CD14-positive monocyte (primary cell): ENCODE data around the gene TWNK. TPM values are rescaled to one million over a fixed set of nuclear protein-coding genes. Genes with fewer than 3 reads are reported as not detected.

Source experiments
- DNase-seq, 3 donors: peaks; one replicate each; pipeline ENCODE4 v3.0.0-alpha.2; 2011 to 2022
- H2AFZ ChIP-seq: 2 replicates; pipeline ENCODE4 v1.6.0; 2012; ENCODE audit warnings: mild to moderate bottlenecking, low read depth, low read length, inconsistent platforms; ENCODE audit not compliant: insufficient read depth, poor library complexity, severe bottlenecking
- H3K27ac ChIP-seq, 2 donors: 1 replicate in 1 of 2; 2 replicates in 1 of 2; pipeline ENCODE4 v1.5.1; 2012 to 2013; ENCODE audit warnings: low read length in 2 of 2, control low read depth in 1 of 2, inconsistent platforms in 1 of 2, low read depth in 1 of 2, mild to moderate bottlenecking in 1 of 2
- H3K27me3 ChIP-seq, 2 donors: one replicate each; pipeline versions ENCODE4 v1.6.0 to v1.6.1; 2011 to 2013; ENCODE audit warnings: low read length in 2 of 2; ENCODE audit not compliant: control insufficient read depth in 2 of 2, insufficient read depth in 2 of 2
- H3K36me3 ChIP-seq, 2 donors: replicated peaks in 1 of 2; 1 replicate in 1 of 2; 2 replicates in 1 of 2; pipeline versions ENCODE4 v1.5.1 to v1.6.1; 2012 to 2013; ENCODE audit warnings: low read length in 2 of 2, control low read depth in 1 of 2, inconsistent platforms in 1 of 2, mild to moderate bottlenecking in 1 of 2; ENCODE audit not compliant: insufficient read depth in 2 of 2, control insufficient read depth in 1 of 2
- H3K4me1 ChIP-seq, 2 donors: 1 replicate in 1 of 2; 2 replicates in 1 of 2; pipeline versions ENCODE4 v1.5.1 to v1.6.1; 2012 to 2013; ENCODE audit warnings: low read length in 2 of 2, control low read depth in 1 of 2, inconsistent platforms in 1 of 2, mild to moderate bottlenecking in 1 of 2, moderate library complexity in 1 of 2; ENCODE audit not compliant: insufficient read depth in 2 of 2, control insufficient read depth in 1 of 2
- H3K4me2 ChIP-seq: replicated peaks from 2 replicates; pipeline ENCODE3; 2012; ENCODE audit warnings: low read length, moderate library complexity, mild to moderate bottlenecking; ENCODE audit not compliant: poor library complexity, severe bottlenecking; ENCODE audit errors: extremely low read depth
- H3K4me3 ChIP-seq, 3 experiments: fragments of 200-600 bp in 1 of 3; sonication (generic) in 1 of 3; replicated peaks in 1 of 3; 1 replicate in 2 of 3; 2 replicates in 1 of 3; pipeline ENCODE4 v1.5.1; 2011 to 2013; ENCODE audit warnings: low read length in 3 of 3, mild to moderate bottlenecking in 3 of 3, control low read depth in 2 of 3, low read depth in 2 of 3, inconsistent platforms in 1 of 3, moderate library complexity in 1 of 3
- H3K79me2 ChIP-seq: 2 replicates; pipeline ENCODE4 v1.6.0; 2012; ENCODE audit warnings: mild to moderate bottlenecking, control low read depth, inconsistent platforms, low read length, moderate library complexity; ENCODE audit not compliant: insufficient read depth
- H3K9ac ChIP-seq: 2 replicates; pipeline ENCODE4 v1.6.0; 2017; ENCODE audit warnings: low read length, mild to moderate bottlenecking; ENCODE audit not compliant: insufficient read depth, poor library complexity, severe bottlenecking
- H3K9me3 ChIP-seq, 2 donors: replicated peaks in 1 of 2; 1 replicate in 1 of 2; 2 replicates in 1 of 2; pipeline versions ENCODE4 v1.5.1 to v1.6.1; 2012 to 2013; ENCODE audit warnings: low read length in 2 of 2, control low read depth in 1 of 2; ENCODE audit not compliant: control insufficient read depth in 1 of 2, insufficient read depth in 1 of 2
- H4K20me1 ChIP-seq: 2 replicates; pipeline ENCODE4 v1.6.0; 2012; ENCODE audit warnings: mild to moderate bottlenecking, low read length, control low read depth, moderate library complexity; ENCODE audit not compliant: insufficient read depth
- H3K27ac Mint-ChIP-seq, 7 donors: one replicate each; pipeline ENCODE4 v1.8.0; 2020; ENCODE audit warnings: mild to moderate bottlenecking in 7 of 7, mixed read lengths in 7 of 7, moderate library complexity in 6 of 7, inconsistent platforms in 2 of 7
- H3K27me3 Mint-ChIP-seq, 3 donors: one replicate each; pipeline ENCODE4 v1.8.0; 2021 to 2022; ENCODE audit warnings: low read depth in 3 of 3, mild to moderate bottlenecking in 3 of 3, mixed read lengths in 3 of 3, moderate library complexity in 3 of 3, inconsistent platforms in 1 of 3
- H3K36me3 Mint-ChIP-seq, 2 donors: one replicate each; pipeline ENCODE4 v1.8.0; 2020; ENCODE audit warnings: mixed read lengths in 2 of 2, inconsistent platforms in 1 of 2, mild to moderate bottlenecking in 1 of 2
- H3K4me1 Mint-ChIP-seq: one replicate; pipeline ENCODE4 v1.8.0; 2020; ENCODE audit warnings: mild to moderate bottlenecking, mixed read lengths
- H3K4me3 Mint-ChIP-seq, 2 donors: one replicate each; pipeline ENCODE4 v1.8.0; 2020; ENCODE audit warnings: mild to moderate bottlenecking in 2 of 2, mixed read lengths in 2 of 2, moderate library complexity in 1 of 2
- H3K9me3 Mint-ChIP-seq, 7 donors: one replicate each; pipeline ENCODE4 v1.8.0; 2020 to 2022; ENCODE audit warnings: mixed read lengths in 7 of 7, mild to moderate bottlenecking in 6 of 7, moderate library complexity in 6 of 7, inconsistent platforms in 2 of 7
- CTCF ChIP-seq: fragments of 200-600 bp; IDR thresholded peaks from one replicate; pipeline ENCODE4 v1.8.0; 2022; ENCODE audit warnings: antibody characterized with exemption, mild to moderate bottlenecking
- WGBS: methylation state at CpG from one replicate; pipeline ENCODE4 v1.1.5; 2013; ENCODE audit warnings: missing lambda C conversion rate; ENCODE audit not compliant: insufficient coverage; 5-methylcytosine and 5-hydroxymethylcytosine counted together
- intact Hi-C, 2 donors: fragments of 100-400 bp; cut with micrococcal nuclease; formaldehyde crosslinking; loops; one replicate each; pipeline versions ENCODE4 v1.15.0 to v1.15.1; 2023
- polyA plus RNA-seq, 3 donors: library from polyadenylated mRNA; depleted of rRNA in 1 of 3; unstranded in 2 of 3; stranded (reverse) in 1 of 3; fragments of 300-500 nt in 2 of 3; fragments of >200 nt in 1 of 3; fragmentation: Illumina TruSeq in 2 of 3; gene quantifications; 1 replicate in 2 of 3; 2 replicates in 1 of 3; pipeline ENCODE4 v1.2.3, GENCODE V29; 2012 to 2021

Gene TWNK
- polyA plus RNA-seq, 3 donors = 0.31 to 1.2 (median 0.69) TPM

GRCh38 chr10:100945754-100946153 lies 41.6 kb upstream of the TWNK start:
- Histone ChIP-seq H3K9ac (no peak overlapping the region), H3K27me3 (no peaks in the 10 kb centered on the region), H4K20me1 (no peaks in the 10 kb centered on the region), H3K27ac (no peak overlapping the region), H3K79me2 (no peaks in the 10 kb centered on the region), H3K36me3 (peaks cover 94 to 100% of the 10 kb centered on the region in 2 donors), H3K9me3 (no peaks in the 10 kb centered on the region), H3K4me2 (no peak overlapping the region), H3K4me1 (no peaks in the 10 kb centered on the region), H3K4me3 (no peak overlapping the region), H2AFZ (no peak overlapping the region)
- no peak for TF ChIP-seq CTCF
- H3K36me3 Mint-ChIP-seq = peaks cover 88 to 97% of the 10 kb centered on the region in 2 donors
- no peaks in the 10 kb centered on the region for H3K9me3 Mint-ChIP-seq
- no peaks in the 10 kb centered on the region for H3K27me3 Mint-ChIP-seq
- no peak for DNase-seq
- H3K4me3 Mint-ChIP-seq = no peak overlapping the region
- no peak overlapping the region for H3K27ac Mint-ChIP-seq
- H3K4me1 Mint-ChIP-seq = no peaks in the 10 kb centered on the region
- intact Hi-C loops = no loop called here

GRCh38 chr10:100948916-100949315 lies 38.4 kb upstream of the TWNK start:
- peaks cover 76 to 87% of the 10 kb centered on the region in 2 donors for H3K36me3 Mint-ChIP-seq
- Histone ChIP-seq H3K4me3 (no peak overlapping the region), H2AFZ (no peak overlapping the region), H3K9me3 (no peaks in the 10 kb centered on the region), H4K20me1 (no peaks in the 10 kb centered on the region), H3K79me2 (no peaks in the 10 kb centered on the region), H3K4me2 (no peak overlapping the region), H3K9ac (no peak overlapping the region), H3K36me3 (peaks cover 81 to 93% of the 10 kb centered on the region in 2 donors), H3K27ac (no peak overlapping the region), H3K27me3 (no peaks in the 10 kb centered on the region), H3K4me1 (no peaks in the 10 kb centered on the region)
- H3K9me3 Mint-ChIP-seq = no peaks in the 10 kb centered on the region
- intact Hi-C loops = no loop called here
- no peak overlapping the region for H3K27ac Mint-ChIP-seq
- 100% methylated on average over 1 of the region's 3 CpGs for WGBS
- no peaks in the 10 kb centered on the region for H3K4me1 Mint-ChIP-seq
- no peak for DNase-seq
- H3K27me3 Mint-ChIP-seq = no peaks in the 10 kb centered on the region
- no peak for TF ChIP-seq CTCF
- no peak overlapping the region for H3K4me3 Mint-ChIP-seq
